T-cell (primary cell): ENCODE results near the gene NR2C2. TPM values are rescaled to one million over a fixed set of nuclear protein-coding genes. Genes with fewer than 3 reads are reported as not detected.

Experiments
- ATAC-seq, 4 experiments: fragments of 200-7000 bp in 3 of 4; fragments of 150-1000 bp in 1 of 4; cut with Tn5 transposase; replicated peaks in 1 of 4; 1 replicate in 3 of 4; 2 replicates in 1 of 4; pipeline ENCODE4 v1.10.0; 2021; ENCODE audit warnings: moderate library complexity in 3 of 4, mild to moderate bottlenecking in 2 of 4, moderate number of reproducible peaks in 1 of 4
- CTCF ChIA-PET, 2 donors: fragments of 300-600 bp; sonication (Branson Sonifier 250); formaldehyde crosslinking; loops; one replicate each; lab custom pipeline; 2022; ENCODE audit warnings: antibody characterized with exemption in 2 of 2; lab: Charles Lee
- POLR2A ChIA-PET, 2 donors: fragments of 300-600 bp; sonication (Branson Sonifier 250); formaldehyde crosslinking; loops; one replicate each; lab custom pipeline; 2022; ENCODE audit warnings: antibody characterized with exemption in 2 of 2; lab: Charles Lee
- DNase-seq, 35 experiments: peaks; one replicate each; pipeline versions ENCODE4 v3.0.0 to v3.0.0-alpha.2; 2013 to 2023
- H3K27ac ChIP-seq: one replicate; pipeline ENCODE4 v1.5.1; 2013; ENCODE audit warnings: low read length
- H3K27me3 ChIP-seq, 2 experiments: replicated peaks in 1 of 2; 1 replicate in 1 of 2; 2 replicates in 1 of 2; pipeline versions ENCODE4 v1.6.1 to v1.7.0; 2013; ENCODE audit warnings: low read length in 1 of 2, mixed read lengths in 1 of 2; ENCODE audit not compliant: control insufficient read depth in 2 of 2, insufficient read depth in 2 of 2; ENCODE audit errors: extremely low read depth in 1 of 2
- H3K36me3 ChIP-seq, 2 donors: 1 replicate in 1 of 2; 2 replicates in 1 of 2; pipeline versions ENCODE4 v1.6.1 to v1.7.0; 2013; ENCODE audit warnings: low read length in 1 of 2; ENCODE audit not compliant: control insufficient read depth in 2 of 2, insufficient read depth in 1 of 2; ENCODE audit errors: extremely low read depth in 1 of 2
- H3K4me1 ChIP-seq, 2 experiments: 1 replicate in 1 of 2; 2 replicates in 1 of 2; pipeline versions ENCODE4 v1.6.1 to v1.7.0; 2013; ENCODE audit warnings: low read length in 2 of 2, mixed read lengths in 1 of 2; ENCODE audit not compliant: insufficient read depth in 2 of 2, control insufficient read depth in 1 of 2; ENCODE audit errors: extremely low read depth in 1 of 2
- H3K4me3 ChIP-seq, 2 donors: 1 replicate in 1 of 2; 2 replicates in 1 of 2; pipeline versions ENCODE4 v1.5.1 to v1.7.0; 2013; ENCODE audit warnings: mild to moderate bottlenecking in 2 of 2, low read length in 1 of 2, moderate library complexity in 1 of 2; ENCODE audit not compliant: control insufficient read depth in 1 of 2; ENCODE audit errors: extremely low read depth in 1 of 2
- H3K9me3 ChIP-seq: 2 replicates; pipeline ENCODE4 v1.7.0; 2013
- H3K27ac Mint-ChIP-seq, 2 donors: one replicate each; pipeline ENCODE4 v1.8.0; 2020 to 2021; ENCODE audit warnings: mild to moderate bottlenecking in 2 of 2, mixed read lengths in 2 of 2
- H3K27me3 Mint-ChIP-seq, 2 donors: one replicate each; pipeline ENCODE4 v1.8.0; 2021 to 2022; ENCODE audit warnings: mixed read lengths in 2 of 2
- H3K36me3 Mint-ChIP-seq: one replicate; pipeline ENCODE4 v1.8.0; 2021; ENCODE audit warnings: mixed read lengths
- H3K4me1 Mint-ChIP-seq, 3 donors: one replicate each; pipeline ENCODE4 v1.8.0; 2020 to 2022; ENCODE audit warnings: mixed read lengths in 3 of 3, mild to moderate bottlenecking in 1 of 3
- H3K4me3 Mint-ChIP-seq, 3 donors: one replicate each; pipeline ENCODE4 v1.8.0; 2020 to 2022; ENCODE audit warnings: mild to moderate bottlenecking in 3 of 3, mixed read lengths in 3 of 3, moderate library complexity in 3 of 3
- H3K9me3 Mint-ChIP-seq, 3 donors: one replicate each; pipeline ENCODE4 v1.8.0; 2020 to 2022; ENCODE audit warnings: mixed read lengths in 3 of 3
- WGBS: methylation state at CpG from one replicate; pipeline ENCODE4 v1.1.5; 2013; ENCODE audit warnings: missing lambda C conversion rate; ENCODE audit not compliant: insufficient coverage; 5-methylcytosine and 5-hydroxymethylcytosine counted together
- total RNA-seq, 35 experiments: library from RNA in 6 of 35; stranded (reverse) in 6 of 35; fragments of 120-200 nt in 1 of 35; gene quantifications; one replicate each; pipeline versions ENCODE4 v1.2.1 to v1.2.4 and lab custom pipeline; 2013 to 2026

NR2C2 gene
- total RNA-seq, 5 donors from 2014 or later (not counting 1 experiment from before 2014, with no cell fraction given) = 54.9 to 93.1 (median 85.2) TPM

DNA sequence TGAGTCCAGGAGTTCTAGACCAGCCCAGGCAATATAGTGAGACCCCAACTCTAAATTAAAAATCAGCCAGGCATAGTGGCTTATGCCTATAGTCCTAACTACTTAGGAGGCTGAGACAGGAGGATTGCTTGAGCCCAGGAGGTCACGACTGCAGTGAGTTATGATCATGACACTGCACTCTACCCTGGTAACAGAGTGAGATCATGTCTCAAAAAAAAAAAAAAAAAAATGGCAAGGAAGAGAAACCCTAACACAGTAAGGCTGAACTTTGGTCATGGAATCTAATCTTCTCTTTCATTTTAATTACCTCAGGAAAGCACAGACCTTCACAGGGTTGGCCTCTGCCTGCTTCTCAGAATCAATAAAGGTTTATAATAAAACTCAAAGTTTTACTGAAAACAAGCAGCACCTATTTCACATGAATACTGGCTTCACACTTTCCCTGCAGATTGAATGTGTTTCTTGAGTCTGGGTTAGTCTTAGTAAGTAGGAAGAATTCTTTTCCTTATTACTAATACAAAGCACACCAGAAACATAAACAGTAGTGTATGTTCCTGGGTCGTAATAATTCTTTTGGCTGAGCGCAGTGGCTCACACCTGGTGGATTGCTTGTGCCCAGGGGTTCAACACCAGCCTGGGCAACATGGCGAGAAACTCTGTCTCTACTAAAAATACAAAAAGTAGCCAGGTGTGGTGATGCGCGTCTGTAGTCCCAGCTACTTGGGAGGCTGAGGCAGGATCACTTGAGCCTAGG lies 11.6 kb upstream of the NR2C2 start:
- no peak overlapping the region for H3K27ac Mint-ChIP-seq
- CTCF ChIA-PET = interaction anchor here in 1 of 2 donors (1.5 kb wide), 1 partner anchor 10 kb away, joined by 3 read pairs; no protein-coding TSS in a partner anchor
- H3K4me1 Mint-ChIP-seq = peaks cover 0 to 2% (median 0%) of the 10 kb centered on the region in 3 donors
- H3K36me3 Mint-ChIP-seq = no peaks in the 10 kb centered on the region
- H3K27me3 ChIP-seq = peaks cover 0 to 2% of the 10 kb centered on the region in 2 experiments
- H3K4me1 ChIP-seq = no peaks in the 10 kb centered on the region
- H3K4me3 ChIP-seq = no peak overlapping the region
- H3K27me3 Mint-ChIP-seq = no peaks in the 10 kb centered on the region
- no peaks in the 10 kb centered on the region for H3K9me3 Mint-ChIP-seq
- no peak overlapping the region for H3K27ac ChIP-seq
- no peaks in the 10 kb centered on the region for H3K9me3 ChIP-seq
- DNase-seq (no peak), ATAC-seq (no peak)
- H3K4me3 Mint-ChIP-seq = no peak overlapping the region
- no CpG with 5 or more reads among the region's 6 CpGs for WGBS
- POLR2A ChIA-PET = no interaction called here
- H3K36me3 ChIP-seq = no peaks in the 10 kb centered on the region

DNA sequence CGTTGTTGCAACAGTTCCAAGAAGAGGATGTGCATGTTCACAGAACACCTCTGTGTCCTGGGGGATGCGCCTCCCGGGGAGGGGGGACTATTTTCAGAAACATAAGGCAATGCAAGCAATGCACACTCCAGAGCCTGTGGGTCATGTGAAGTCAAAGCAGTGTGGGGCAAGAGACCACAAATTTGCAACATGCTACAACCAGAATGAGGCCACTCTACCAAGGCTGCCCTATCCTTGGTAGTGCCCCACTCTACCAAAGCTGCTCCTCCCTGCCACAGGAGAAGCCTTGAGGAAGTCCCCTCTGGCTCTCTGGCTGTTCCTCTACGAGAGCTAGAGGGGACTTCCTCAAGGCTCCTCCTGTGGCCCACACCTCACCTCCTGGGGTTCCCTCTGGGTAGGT lies 8.4 kb upstream of the NR2C2 start:
- H3K36me3 ChIP-seq = peaks cover 6 to 13% of the 10 kb centered on the region in 2 donors
- Mint-ChIP-seq H3K27me3 (no peaks in the 10 kb centered on the region), H3K9me3 (no peaks in the 10 kb centered on the region), H3K36me3 (peaks cover 7% of the 10 kb centered on the region), H3K4me1 (peaks cover 6 to 19% (median 17%) of the 10 kb centered on the region in 3 donors), H3K27ac (no peak overlapping the region), H3K4me3 (no peak overlapping the region)
- no peaks in the 10 kb centered on the region for H3K27me3 ChIP-seq
- H3K9me3 ChIP-seq = no peaks in the 10 kb centered on the region
- ATAC-seq (no peak), DNase-seq (no peak)
- no peaks in the 10 kb centered on the region for H3K4me1 ChIP-seq
- ChIA-PET CTCF (interaction anchor here in 1 of 2 donors (0.7 kb wide), 1 partner anchor 287 kb away, joined by 3 read pairs; the partner anchor contains the start of gene CCDC174), POLR2A (no interaction called here)
- WGBS = 100% methylated on average over 3 of the region's 4 CpGs
- no peak overlapping the region for H3K27ac ChIP-seq
- no peak overlapping the region for H3K4me3 ChIP-seq

DNA sequence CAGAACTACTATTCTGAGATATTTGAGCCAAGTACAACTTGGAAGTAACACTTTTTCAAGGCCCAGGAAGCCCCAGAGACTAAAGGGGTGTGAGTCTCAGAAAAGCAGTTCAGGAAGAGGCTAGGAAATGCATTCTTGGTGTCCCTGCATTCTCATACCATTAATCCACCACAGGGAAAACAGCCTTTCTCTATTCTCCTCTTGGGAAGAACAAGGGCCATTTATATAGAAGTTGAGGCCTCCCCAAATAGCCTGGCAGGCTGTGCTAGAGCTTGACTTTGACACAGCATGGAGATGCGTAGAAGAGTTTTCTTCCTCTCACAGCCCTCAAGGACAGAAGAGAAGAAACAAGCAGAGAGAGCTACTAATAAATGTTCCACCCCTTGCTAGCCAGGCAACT lies 5.5 kb upstream of the NR2C2 start:
- Mint-ChIP-seq H3K4me1 (peaks cover 22 to 39% (median 32%) of the 10 kb centered on the region in 3 donors), H3K27ac (no peak overlapping the region), H3K9me3 (no peaks in the 10 kb centered on the region), H3K36me3 (peaks cover 17% of the 10 kb centered on the region), H3K4me3 (no peak overlapping the region), H3K27me3 (no peaks in the 10 kb centered on the region)
- H3K4me3 ChIP-seq = no peak overlapping the region
- no peak overlapping the region for H3K27ac ChIP-seq
- DNase-seq (no peak), ATAC-seq (no peak)
- ChIA-PET CTCF (no interaction called here), POLR2A (no interaction called here)
- peaks cover 5 to 10% of the 10 kb centered on the region in 2 experiments for H3K4me1 ChIP-seq
- peaks cover 13 to 27% of the 10 kb centered on the region in 2 donors for H3K36me3 ChIP-seq
- H3K27me3 ChIP-seq = no peaks in the 10 kb centered on the region
- no peaks in the 10 kb centered on the region for H3K9me3 ChIP-seq
- WGBS = no CpG with 5 or more reads among the region's 1 CpG

DNA sequence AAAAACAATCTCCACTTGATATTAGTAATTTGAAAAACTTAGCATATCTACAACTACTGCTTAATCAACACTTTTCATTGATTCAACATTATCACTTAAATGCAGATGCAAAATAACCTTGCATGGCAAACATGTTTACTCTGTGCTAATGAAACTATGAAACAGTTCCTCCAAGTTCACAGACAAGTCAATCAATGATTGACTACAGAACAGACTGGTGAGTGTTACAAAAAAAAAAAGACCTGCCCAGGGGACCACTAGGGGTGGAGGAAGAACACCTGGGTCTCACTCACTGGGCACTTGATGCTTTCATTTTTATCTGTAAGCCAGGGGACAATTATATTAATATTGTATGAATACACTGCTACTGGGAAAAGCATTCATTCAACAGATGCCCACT lies 4.3 kb upstream of the NR2C2 start:
- DNase-seq = no peak
- Mint-ChIP-seq H3K4me3 (no peak overlapping the region), H3K4me1 (peaks cover 24 to 41% (median 34%) of the 10 kb centered on the region in 3 donors), H3K9me3 (no peaks in the 10 kb centered on the region), H3K36me3 (peaks cover 17% of the 10 kb centered on the region), H3K27me3 (no peaks in the 10 kb centered on the region), H3K27ac (peak overlapping the region in 1 of 2 donors; percentile 36)
- Histone ChIP-seq H3K4me3 (no peak overlapping the region), H3K9me3 (no peaks in the 10 kb centered on the region), H3K27me3 (no peaks in the 10 kb centered on the region), H3K4me1 (peaks cover 6 to 10% of the 10 kb centered on the region in 2 experiments), H3K27ac (no peak overlapping the region), H3K36me3 (peaks cover 13 to 27% of the 10 kb centered on the region in 2 donors)
- ChIA-PET CTCF (no interaction called here), POLR2A (no interaction called here)
- no peak for ATAC-seq

DNA sequence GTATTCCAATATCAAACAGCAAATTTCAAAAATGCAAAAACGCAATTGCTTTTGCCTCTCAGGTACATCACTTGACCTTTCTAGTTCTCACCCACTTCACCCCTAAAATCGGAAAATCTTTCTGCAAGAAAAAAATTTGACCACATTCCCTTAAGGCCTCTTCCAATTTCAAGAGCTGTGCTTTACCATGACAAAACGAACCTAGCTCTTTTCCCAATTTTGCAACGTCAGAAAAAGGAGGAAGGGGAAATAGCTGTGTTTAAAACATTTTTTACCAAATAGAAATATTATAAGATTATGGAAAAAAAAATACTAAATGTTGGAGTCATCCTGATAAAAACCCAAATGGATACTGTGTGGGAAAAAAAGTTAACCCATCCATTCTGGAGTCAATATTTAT lies 1.1 kb upstream of the NR2C2 start:
- Mint-ChIP-seq H3K4me3 (peak overlapping the region; percentile 88 to 95 (median 91)), H3K27me3 (no peaks in the 10 kb centered on the region), H3K36me3 (peaks cover 19% of the 10 kb centered on the region), H3K4me1 (peaks cover 48 to 60% (median 57%) of the 10 kb centered on the region in 3 donors), H3K27ac (peak overlapping the region; percentile 35 to 93), H3K9me3 (no peaks in the 10 kb centered on the region)
- no peak for ATAC-seq
- no peak for DNase-seq
- WGBS = 40% methylated on average over 1 of the region's 4 CpGs
- no peaks in the 10 kb centered on the region for H3K9me3 ChIP-seq
- peak overlapping the region; percentile 73 to 96 for H3K4me3 ChIP-seq
- no peaks in the 10 kb centered on the region for H3K27me3 ChIP-seq
- ChIA-PET POLR2A (interaction anchor here (0.6 to 1.9 kb wide), 4 partner anchors 37 to 311 kb away, joined by 3 to 13 read pairs (median 4); partner anchors contain the start of genes CCDC174 (in 1 of the 2) and RBSN (in 1 of the 2)), CTCF (interaction anchor here in 1 of 2 donors (0.8 kb wide), 1 partner anchor 9 kb away, joined by 3 read pairs; no protein-coding TSS in a partner anchor)
- peak overlapping the region; percentile 86 for H3K27ac ChIP-seq
- H3K4me1 ChIP-seq = peaks cover 15 to 26% of the 10 kb centered on the region in 2 experiments
- H3K36me3 ChIP-seq = peaks cover 13 to 27% of the 10 kb centered on the region in 2 donors

DNA sequence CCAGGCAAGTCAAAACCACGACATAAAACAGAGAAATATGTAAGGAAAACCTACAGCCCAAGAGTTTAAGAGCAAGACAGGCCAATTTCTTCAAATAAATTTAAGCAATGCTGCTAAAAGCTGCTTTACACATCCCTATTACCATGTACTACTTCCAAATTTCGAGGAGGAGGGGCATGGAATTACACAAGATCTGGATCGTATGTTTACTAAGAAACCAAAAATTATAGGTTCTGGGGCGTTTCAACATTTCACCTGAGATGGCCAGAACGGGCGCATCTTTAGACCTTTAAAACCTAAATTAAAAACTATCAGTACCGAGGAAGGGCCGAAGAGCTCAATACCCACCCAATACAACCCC lies 664 bp upstream of the NR2C2 start:
- no peak for ATAC-seq
- POLR2A ChIA-PET = interaction anchor here in 1 of 2 donors (1.2 to 1.9 kb wide), 2 partner anchors 152 to 295 kb away, joined by 3 to 13 read pairs; partner anchors contain the start of genes CCDC174 and RBSN

More for the DNA sequence above, 664 bp upstream of the NR2C2 start:
- no peaks in the 10 kb centered on the region for H3K27me3 ChIP-seq
- Mint-ChIP-seq H3K4me3 (peak overlapping the region; percentile 88 to 95 (median 91)), H3K27ac (peak overlapping the region; percentile 91 to 93), H3K4me1 (peaks cover 48 to 61% (median 54%) of the 10 kb centered on the region in 3 donors), H3K36me3 (peaks cover 19% of the 10 kb centered on the region), H3K27me3 (no peaks in the 10 kb centered on the region), H3K9me3 (no peaks in the 10 kb centered on the region)
- CTCF ChIA-PET = interaction anchor here in 1 of 2 donors (0.7 to 1.0 kb wide), 2 partner anchors 26 to 1947 kb away, joined by 3 read pairs; no protein-coding TSS in a partner anchor
- H3K9me3 ChIP-seq = no peaks in the 10 kb centered on the region
- 0% methylated on average over 3 of the region's 8 CpGs for WGBS
- peak in 1 of 35 experiments; percentile 13 for DNase-seq
- H3K4me3 ChIP-seq = peak overlapping the region; percentile 73 to 96
- peaks cover 13 to 27% of the 10 kb centered on the region in 2 donors for H3K36me3 ChIP-seq
- H3K4me1 ChIP-seq = peaks cover 15 to 26% of the 10 kb centered on the region in 2 experiments
- H3K27ac ChIP-seq = peak overlapping the region; percentile 86
